ENCODE measurements around the gene ROBO2. TPM values are rescaled to one million over a fixed set of nuclear protein-coding genes. Genes with fewer than 3 reads are reported as not detected.
A peak's percentile ranks its signal among the peaks of the same experiment; 100 is the strongest.

The ROBO2 gene
- total and polyA plus RNA-seq, 10 of the 15 experiments (the other 5 are each of a cell fraction or from before 2014, with no cell fraction given): 0.22 to 2.5 (median 0.81) TPM

- H3K27me3 ChIP-seq (replicated peaks in 1 of 2; ENCODE audit: control insufficient read depth in 2 of 2, insufficient read depth in 2 of 2, low read length in 1 of 2): no peaks in the 10 kb centered on the region
- H3K9me3 ChIP-seq (replicated peaks; ENCODE audit: control insufficient read depth, insufficient read depth, low read length): no peaks in the 10 kb centered on the region
- no peaks in the 10 kb centered on the region for H3K79me2 ChIP-seq (ENCODE audit: control insufficient read depth, insufficient read depth, low read length)
- intact Hi-C loops (cut with micrococcal nuclease; ENCODE audit: unreplicated experiment): loop anchor here (5.0 kb wide), 1 partner anchor 1302 kb away; no protein-coding TSS in a partner anchor
- ChIA-PET POLR2A (no interaction called here), CTCF (no interaction called here), RAD21 (ENCODE audit: unreplicated experiment) (no interaction called here), SMC1A (ENCODE audit: uncharacterized antibody, unreplicated experiment) (no interaction called here)
- H3K36me3 ChIP-seq (ENCODE audit: control insufficient read depth in 2 of 2, insufficient read depth in 2 of 2, low read length in 1 of 2): no peaks in the 10 kb centered on the region
- H3K4me1 ChIP-seq (ENCODE audit: control insufficient read depth, insufficient read depth, low read length): no peaks in the 10 kb centered on the region
- WGBS (ENCODE audit: insufficient coverage, insufficient replicate concordance, low lambda C conversion rate, missing lambda C conversion rate): 41% methylated on average over 2 of the region's 2 CpGs
- in situ Hi-C loops (cut with MboI): no loop called here
- no peak for FAIRE-seq
- no TSS peak for BruUV-seq (replicated peaks)
- no peak overlapping the region for H3K4me2 ChIP-seq (ENCODE audit: control insufficient read depth, insufficient read depth)
- no peak overlapping the region for H3K9ac ChIP-seq (ENCODE audit: control insufficient read depth, insufficient read depth, low read length)
- no peak for DNase-seq (ENCODE audit: low read depth, low spot score)
- H4K20me1 ChIP-seq (ENCODE audit: control insufficient read depth, insufficient read depth): no peaks in the 10 kb centered on the region
- ATAC-seq: peak; percentile 74
- H3K4me3 ChIP-seq: no peak overlapping the region
- H2AFZ ChIP-seq (ENCODE audit: control insufficient read depth, low read depth, low read length): no peak overlapping the region
- H3K27ac ChIP-seq (ENCODE audit: control insufficient read depth, insufficient read depth): no peak overlapping the region
- TF ChIP-seq ZNF384 (IDR thresholded peaks at IDR 0.05; ENCODE audit: borderline replicate concordance, low read depth, low read length) (no peak), SKIL (IDR thresholded peaks at IDR 0.05; ENCODE audit: low read depth, poor library complexity, severe bottlenecking) (no peak), GATAD2B (conservative IDR thresholded peaks at IDR 0.05; ENCODE audit: low read depth) (no peak), HCFC1 (IDR thresholded peaks at IDR 0.05; ENCODE audit: low read length) (no peak), SUZ12 (IDR thresholded peaks at IDR 0.05; ENCODE audit: unreplicated experiment) (no peak), MYB (IDR thresholded peaks at IDR 0.05; ENCODE audit: borderline replicate concordance, low read depth, low read length) (no peak), RELA (IDR thresholded peaks at IDR 0.05; ENCODE audit: borderline replicate concordance, partially characterized antibody) (no peak), TARDBP (IDR thresholded peaks at IDR 0.05; ENCODE audit: borderline replicate concordance) (no peak), E2F8 (IDR thresholded peaks at IDR 0.05; ENCODE audit: low read depth, partially characterized antibody) (no peak), RFX5 (IDR thresholded peaks at IDR 0.05; ENCODE audit: low read depth, low read length) (no peak), MLLT1 (IDR thresholded peaks at IDR 0.05) (no peak), NRF1 (conservative IDR thresholded peaks at IDR 0.05; ENCODE audit: low read depth, low read length) (no peak), CUX1 (IDR thresholded peaks at IDR 0.05; ENCODE audit: insufficient replicate concordance, low read depth, low read length) (no peak)
Measured at GRCh38 chr3:77345009-77345408, 305.1 kb downstream of the ROBO2 start.

Data from GM12878 (cell line).